ENCODE measurements around the gene TDRD9.

DNA sequence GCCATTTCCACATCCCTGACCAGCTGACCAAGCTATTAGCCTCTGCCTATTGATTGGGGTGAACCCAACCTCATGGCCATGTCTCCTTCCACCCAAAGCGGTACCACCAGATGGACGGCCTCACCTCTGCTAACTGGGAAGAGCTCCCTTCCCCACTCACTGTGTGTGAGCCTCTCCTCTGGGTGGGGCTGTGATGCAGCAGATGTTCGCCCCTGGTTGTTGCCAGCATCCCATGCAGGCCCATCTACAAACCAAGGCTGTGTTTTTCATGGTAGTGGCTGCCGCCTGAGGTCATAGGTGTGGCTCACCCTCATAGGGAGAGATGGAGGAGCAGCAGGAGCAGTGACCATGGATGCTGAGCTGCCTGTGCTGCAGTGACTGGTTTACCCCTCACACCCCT lies 61.7 kb downstream of the TDRD9 start:
- TF ChIP-seq EZH2 (IDR thresholded peaks at IDR 0.05) (no peak), POLR2AphosphoS5 (IDR thresholded peaks at IDR 0.05; ENCODE audit: borderline replicate concordance, low read depth, low read length) (no peak)
